GM21360 (cell line): ENCODE measurements around the gene ZNF423.

ENCODE experiments used
- ATAC-seq: cut with Tn5 transposase; IDR thresholded peaks from one replicate; pipeline ENCODE4 v1.9.1; 2021; ENCODE audit warnings: mild to moderate bottlenecking, moderate library complexity; ENCODE audit not compliant: unreplicated experiment

ZNF423 gene

DNA sequence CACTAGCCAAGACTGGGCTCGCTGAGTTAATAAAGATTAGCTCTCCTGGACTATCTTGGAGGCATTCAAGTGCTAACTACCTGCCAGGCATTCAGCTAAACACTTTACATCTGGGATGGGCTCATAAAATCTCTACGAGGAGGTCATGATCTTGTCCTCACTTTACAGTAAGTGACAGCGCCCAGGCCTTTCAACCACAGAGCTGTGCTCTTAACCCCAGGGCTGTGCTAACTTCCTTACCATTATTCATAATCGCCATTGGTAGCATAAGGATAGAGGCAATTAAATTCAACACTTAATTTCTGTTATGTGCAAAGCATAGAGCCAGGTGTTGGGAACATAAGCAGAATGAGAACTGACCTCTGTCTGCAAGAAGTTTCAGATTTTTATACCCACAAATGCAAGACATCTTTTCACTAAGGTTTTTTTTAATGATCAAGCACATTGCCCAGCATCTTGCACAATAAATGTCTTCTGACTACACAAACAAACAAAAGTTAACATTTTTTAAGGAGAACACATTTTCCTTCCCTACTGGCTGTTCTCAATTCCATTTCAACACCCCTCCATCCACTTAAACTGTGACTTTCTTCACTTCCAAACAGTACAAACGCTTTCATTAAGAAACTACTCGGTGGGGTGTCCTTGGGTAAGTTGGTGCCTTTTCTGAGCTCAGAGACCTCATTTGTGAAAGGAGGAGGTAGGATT, 310.0 kb downstream of the ZNF423 start:
- no peak for ATAC-seq

- no peak for ATAC-seq
Measured at GRCh38 chr16:49545243-49545642, 310.7 kb downstream of the ZNF423 start.

GRCh38 chr16:49544828-49545227, 311.1 kb downstream of the ZNF423 start:
- no peak for ATAC-seq

GRCh38 chr16:49543631-49543946, 312.3 kb downstream of the ZNF423 start:
- ATAC-seq = no peak

DNA sequence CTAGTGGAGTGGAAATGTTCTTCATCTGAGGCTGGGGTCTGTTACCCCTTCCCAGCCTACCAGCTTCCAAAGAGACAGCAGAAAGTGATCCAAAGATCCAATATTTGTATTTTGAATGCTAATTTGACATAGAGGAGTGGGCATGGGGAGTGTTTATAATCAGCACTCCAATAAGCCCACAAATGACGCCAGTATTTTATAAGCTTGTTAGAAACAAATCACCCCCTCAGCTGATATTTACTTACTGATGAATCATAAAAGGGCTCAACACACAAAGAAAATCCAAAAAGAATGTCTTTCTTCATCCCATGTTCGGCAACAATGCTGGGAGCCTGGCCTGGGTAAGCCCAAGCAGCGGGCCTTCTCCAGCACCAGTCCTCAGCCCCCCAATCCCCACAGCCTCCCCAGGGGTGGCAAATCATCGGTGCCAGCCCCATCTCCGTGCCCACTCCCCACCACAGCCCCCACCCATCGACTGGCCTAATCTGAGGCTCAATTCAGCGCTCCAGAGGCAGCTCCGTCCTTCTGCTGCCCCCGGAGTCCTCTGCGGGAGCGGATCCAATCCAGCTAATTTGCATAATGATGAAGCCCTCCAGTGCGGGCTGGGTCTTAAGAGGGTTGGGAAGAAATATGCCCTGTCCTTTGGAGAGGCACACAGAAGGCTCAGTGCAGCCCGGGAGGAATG, 312.8 kb downstream of the ZNF423 start:
- ATAC-seq = no peak

DNA sequence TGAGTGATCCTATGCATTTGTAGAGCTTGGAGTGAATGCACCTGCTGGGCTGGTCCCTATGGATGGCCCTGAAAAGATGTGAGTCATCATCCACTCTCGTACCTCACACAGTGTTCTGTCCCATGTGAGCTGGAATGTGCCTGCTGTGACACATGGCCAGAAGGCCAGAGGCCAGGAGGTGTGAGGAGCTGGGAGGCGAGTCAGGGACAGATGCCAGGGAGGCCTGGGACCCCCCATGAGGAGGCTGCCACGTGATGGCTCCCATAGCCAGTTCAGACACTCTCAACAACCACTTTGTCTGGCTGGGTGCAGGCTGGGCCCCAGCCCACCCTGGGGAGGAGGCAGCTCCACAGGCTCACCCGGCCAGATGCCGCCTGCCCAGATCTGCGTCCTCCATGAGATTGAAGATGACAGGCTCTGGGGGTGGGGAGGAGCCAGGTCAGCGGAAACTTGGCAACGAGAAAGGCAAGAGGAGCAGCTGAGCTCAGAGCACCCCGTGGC, 313.5 kb downstream of the ZNF423 start:
- no peak for ATAC-seq

GRCh38 chr16:49540836-49541235, 315.1 kb downstream of the ZNF423 start:
- no peak for ATAC-seq

DNA sequence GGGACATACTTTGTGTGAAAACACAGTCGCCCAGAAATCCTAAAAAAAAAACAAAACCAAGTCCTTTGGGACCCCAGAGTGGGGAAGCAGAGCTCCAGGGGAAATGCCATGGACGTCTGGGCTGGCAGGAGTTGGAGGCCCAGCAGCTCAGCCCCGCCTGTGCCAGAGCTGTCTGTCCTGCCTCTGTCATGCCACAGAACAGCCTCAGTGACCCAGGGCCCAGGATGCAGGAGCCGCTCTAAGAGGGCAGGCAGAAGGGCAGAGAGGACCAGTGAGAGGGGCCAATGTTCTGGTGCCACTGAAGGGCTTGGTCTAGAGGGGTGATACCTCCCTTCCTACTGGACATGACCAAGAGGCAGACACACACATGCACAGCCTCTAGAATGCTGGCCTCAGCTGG, 316.2 kb downstream of the ZNF423 start:
- ATAC-seq = no peak

DNA sequence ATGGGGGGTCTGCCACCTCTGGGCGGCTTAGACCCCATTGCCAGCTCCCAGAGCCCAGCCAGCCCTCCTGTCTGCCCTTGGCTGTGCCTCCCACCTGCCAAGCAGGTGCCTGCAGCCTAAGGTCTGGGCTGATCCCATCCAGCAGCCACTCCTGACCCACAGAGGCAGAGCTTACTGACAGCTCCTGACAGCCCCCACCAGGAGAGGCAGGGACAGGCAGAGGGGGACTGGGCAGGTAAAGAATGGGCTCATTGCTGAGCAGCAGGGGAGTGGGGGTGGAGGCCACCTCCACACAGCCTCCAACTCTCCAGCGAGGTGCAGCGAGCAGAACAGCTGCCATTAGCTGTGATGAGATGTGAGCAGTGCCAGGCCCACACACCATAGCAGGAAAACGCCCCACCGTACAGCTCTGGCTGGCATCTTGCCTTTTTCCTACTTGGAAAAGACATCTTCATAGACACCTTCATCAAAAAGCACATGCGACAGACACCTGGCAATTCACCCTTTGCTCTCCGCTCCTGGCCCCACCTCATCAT, 317.9 kb downstream of the ZNF423 start:
- no peak for ATAC-seq

- ATAC-seq = no peak
Measured at GRCh38 chr16:49534901-49535610, 320.9 kb downstream of the ZNF423 start.

GRCh38 chr16:49533422-49533821, 322.5 kb downstream of the ZNF423 start:
- ATAC-seq = no peak

GRCh38 chr16:49532873-49533272, 323.0 kb downstream of the ZNF423 start:
- no peak for ATAC-seq

DNA sequence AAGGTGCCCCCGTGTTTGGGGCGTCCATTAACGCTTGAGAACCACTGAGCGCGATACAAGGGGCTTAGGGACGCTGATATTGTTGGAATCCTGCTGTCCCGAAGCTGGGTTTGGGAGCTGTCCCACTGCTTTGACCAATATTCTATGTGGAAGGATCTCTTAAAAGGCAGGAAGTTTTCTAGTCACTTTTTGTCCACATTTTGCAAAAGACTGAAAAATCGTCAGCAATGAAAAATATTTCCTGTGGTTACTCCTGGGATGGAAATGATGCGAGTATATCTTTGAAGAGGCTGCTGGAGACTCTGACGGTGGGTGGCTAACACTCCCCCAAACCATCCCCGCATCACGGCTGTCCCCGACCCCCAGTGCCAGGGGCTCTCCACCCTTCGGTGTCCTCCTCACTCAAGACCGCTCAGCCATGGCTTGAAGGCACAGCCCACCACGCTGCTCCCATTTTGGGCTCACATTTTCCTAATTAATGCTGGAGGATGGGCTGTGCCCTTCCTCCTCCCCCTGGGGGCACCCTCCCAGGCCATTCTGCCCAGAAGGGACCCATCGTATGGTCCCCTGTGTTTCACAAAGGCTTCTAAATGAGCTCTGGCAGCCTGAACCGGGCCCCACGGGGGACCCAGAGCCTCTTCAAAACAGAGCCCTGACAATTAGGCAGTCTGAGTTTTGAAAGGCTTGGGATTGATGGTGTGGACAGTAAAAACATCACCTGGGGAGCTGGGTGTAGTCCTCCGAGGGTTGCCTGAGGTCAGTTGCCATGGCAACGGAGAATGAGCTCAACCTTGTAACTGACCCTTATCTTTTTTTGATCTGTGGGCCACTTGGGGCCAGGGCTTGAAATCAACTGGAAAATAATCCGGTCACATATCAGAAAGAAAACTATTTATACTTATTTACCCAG, 323.7 kb downstream of the ZNF423 start:
- ATAC-seq = no peak

- ATAC-seq = no peak
Measured at GRCh38 chr16:49531425-49531824, 324.5 kb downstream of the ZNF423 start.

DNA sequence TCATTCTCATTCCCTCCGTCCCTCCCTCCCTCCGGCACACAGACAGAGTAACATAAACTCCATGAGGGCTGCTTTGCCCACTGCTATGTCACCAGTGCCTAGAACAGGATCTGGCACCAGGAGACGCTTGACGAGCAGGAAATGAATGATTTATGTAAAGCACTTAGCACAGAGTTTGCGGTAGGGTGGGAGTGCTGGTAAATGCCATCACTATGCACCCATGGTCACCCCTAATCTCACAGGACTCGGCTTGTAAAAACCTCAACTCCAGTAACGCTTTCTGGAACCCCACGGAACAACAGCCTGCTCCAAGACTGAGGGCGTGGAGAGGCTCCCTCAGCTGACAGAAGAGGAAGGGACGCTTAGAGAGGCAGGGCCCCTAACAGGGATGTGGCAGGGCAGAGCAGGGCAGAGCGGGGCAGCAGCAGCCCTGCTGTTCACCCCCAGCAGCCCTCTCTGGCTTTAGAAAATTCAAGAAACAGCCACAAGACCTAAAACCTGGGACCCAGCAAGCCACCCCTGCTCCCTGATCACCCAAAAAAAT, 325.4 kb downstream of the ZNF423 start:
- ATAC-seq = no peak

GRCh38 chr16:49529411-49530045, 326.4 kb downstream of the ZNF423 start:
- ATAC-seq = no peak

- ATAC-seq = no peak
Measured at GRCh38 chr16:49528866-49529288, 327.0 kb downstream of the ZNF423 start.

DNA sequence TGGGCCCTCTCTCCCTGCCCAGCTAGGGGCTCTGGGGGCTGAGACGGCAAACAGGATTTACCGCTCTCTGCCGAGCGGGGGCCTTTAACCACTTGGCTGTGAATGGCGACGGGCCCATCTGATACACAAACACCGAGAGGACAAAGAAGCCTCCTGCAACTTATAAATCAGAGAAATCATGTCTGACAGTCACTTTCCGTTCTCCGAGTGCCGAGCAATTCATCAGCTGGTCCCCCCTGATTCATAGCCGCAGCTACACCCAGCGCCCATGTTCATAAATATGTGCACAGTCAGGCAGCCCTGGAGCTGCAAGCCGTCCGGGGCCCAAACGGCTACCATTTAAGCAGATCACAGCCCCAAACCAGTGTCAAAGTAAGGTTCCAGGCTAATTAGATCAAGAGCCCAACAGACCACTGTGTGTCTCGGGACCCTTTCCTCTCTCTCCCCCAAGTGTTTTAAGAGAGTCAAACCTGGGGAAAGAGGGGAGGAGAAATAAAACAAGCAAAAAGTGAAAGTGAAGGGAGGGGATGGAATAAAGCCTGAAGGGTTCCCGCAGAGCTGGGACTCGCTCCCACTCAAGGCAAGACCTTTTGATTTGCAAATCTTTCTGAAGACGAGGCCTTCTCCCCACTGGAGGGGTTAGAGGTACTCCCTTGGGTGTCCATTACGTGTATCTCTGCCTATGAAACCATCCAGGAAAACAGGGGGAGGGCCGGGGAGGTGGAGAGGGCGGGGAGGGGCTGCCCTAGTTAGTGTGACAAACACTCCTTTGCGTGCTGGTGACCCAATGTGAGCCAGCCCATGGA, 327.6 kb downstream of the ZNF423 start:
- ATAC-seq = no peak

- no peak for ATAC-seq
Measured at GRCh38 chr16:49527611-49528010, 328.3 kb downstream of the ZNF423 start.
